ENCODE results near the gene TSKS. TPM values are rescaled to one million over a fixed set of nuclear protein-coding genes. Genes with fewer than 3 reads are reported as not detected.

The TSKS gene
- total RNA-seq, 1 experiment from 2014 or later: 0.28 TPM

- H3K23ac ChIP-seq (ENCODE audit: insufficient read length, low read depth, low read length): no peak overlapping the region
These were observed 46.2 kb upstream of the TSKS start for GRCh38 chr19:49809160-49809940.

More at GRCh38 chr19:49809160-49809940, 46.2 kb upstream of the TSKS start:
- peak overlapping the region; percentile 72 to 83 for H3K4me3 Mint-ChIP-seq
- peak overlapping the region in 1 of 3 experiments; percentile 82; a peak in 1 of 7 replicates for H3K27ac Mint-ChIP-seq
- DNase-seq: peak; percentile 77
- Histone ChIP-seq H3K27me3 (ENCODE audit: insufficient read depth, low read length) (no peaks in the 10 kb centered on the region), H3K9me3 (ENCODE audit: control insufficient read depth, low read depth, low read length) (no peaks in the 10 kb centered on the region), H3K4me2 (ENCODE audit: insufficient read depth, insufficient read length, low read length) (peak overlapping the region; percentile 22), H3K18ac (ENCODE audit: insufficient read length, low read depth, low read length) (peak overlapping the region; percentile 60), H2AFZ (ENCODE audit: low read length) (no peak overlapping the region), H2BK5ac (ENCODE audit: insufficient read length, low read length) (no peak overlapping the region), H3K9ac (ENCODE audit: extremely low read depth, insufficient read length, low read length) (peak overlapping the region; percentile 27), H3K79me2 (ENCODE audit: insufficient read depth, low read length) (no peaks in the 10 kb centered on the region), H3K4me1 (ENCODE audit: insufficient read depth, low read length) (peaks cover 3% of the 10 kb centered on the region), H3K14ac (ENCODE audit: insufficient read depth, low read length) (peak overlapping the region; percentile 80), H2BK20ac (ENCODE audit: low read depth, low read length, poor library complexity, severe bottlenecking) (no peak overlapping the region), H4K5ac (ENCODE audit: insufficient read length, low read depth, low read length) (no peak overlapping the region), H4K8ac (replicated peaks; ENCODE audit: insufficient read length, low read depth, low read length) (no peak overlapping the region), H2BK15ac (ENCODE audit: low read depth, low read length) (no peak overlapping the region), H3K27ac (ENCODE audit: insufficient read length, low read depth, low read length) (no peak overlapping the region), H3K79me1 (ENCODE audit: insufficient read depth, low read depth, low read length, poor library complexity, severe bottlenecking) (no peaks in the 10 kb centered on the region), H3K23me2 (ENCODE audit: insufficient read length, low read depth, low read length, poor library complexity, severe bottlenecking) (peaks cover 13% of the 10 kb centered on the region), H3K4ac (ENCODE audit: low read depth, low read length) (no peak overlapping the region), H2BK120ac (ENCODE audit: low read depth, low read length, poor library complexity, severe bottlenecking) (no peak overlapping the region), H4K20me1 (ENCODE audit: control insufficient read depth, insufficient read depth, insufficient read length) (no peaks in the 10 kb centered on the region), H3T11ph (ENCODE audit: low read length) (no peak overlapping the region), H2BK12ac (ENCODE audit: insufficient read length, low read depth, low read length) (no peak overlapping the region), H4K91ac (ENCODE audit: insufficient read length, low read depth, low read length) (no peak overlapping the region), H3K56ac (ENCODE audit: insufficient read length, low read depth, low read length) (no peak overlapping the region), H2AK5ac (ENCODE audit: insufficient read length, low read length) (no peak overlapping the region)
- peaks cover 7% of the 10 kb centered on the region for H3K27me3 Mint-ChIP-seq (ENCODE audit: low read depth)
- peaks cover 16 to 36% of the 10 kb centered on the region in 2 experiments for H3K4me1 Mint-ChIP-seq
- WGBS (ENCODE audit: extremely low coverage, insufficient read length, low lambda C conversion rate): no CpG with 5 or more reads among the region's 50 CpGs
- H3K36me3 Mint-ChIP-seq (ENCODE audit: insufficient read depth in 1 of 3, low read depth in 3 of 3): peaks cover 12 to 26% (median 26%) of the 10 kb centered on the region in 3 experiments; a peak in 6 of 7 replicates
- 0 out of 3 replicates have a peak, but pooled peaks have one; percentile 11 for TF ChIP-seq CTCF (conservative IDR thresholded peaks at IDR 0.05)
- no peaks in the 10 kb centered on the region; a peak in 2 of 5 replicates for H3K9me3 Mint-ChIP-seq

All from H9 (cell line).